OCI-LY7 (cell line): ENCODE measurements around the gene RNU6-9.

Experiments used
- CTCF ChIP-seq: fragments of 200-600 bp; sonication (generic); conservative IDR thresholded peaks from 2 replicates; pipeline ENCODE4 v1.5.1; 2014; ENCODE audit warnings: mild to moderate bottlenecking, antibody characterized with exemption, low read length, moderate library complexity, mixed read lengths
- EZH2phosphoT487 ChIP-seq: fragments of 200-600 bp; sonication (generic); IDR thresholded peaks from 2 replicates; pipeline ENCODE4 v1.6.1; 2018; ENCODE audit warnings: low read depth, borderline replicate concordance, mild to moderate bottlenecking, mixed run types, antibody characterized with exemption, low read length, moderate library complexity, mixed read lengths

GRCh38 chr19:844546-844971 lies 48.7 kb upstream of the RNU6-9 start:
- no peak for TF ChIP-seq CTCF
- TF ChIP-seq EZH2phosphoT487: no peak
